ENCODE data around the gene TBX4. TPM values are rescaled to one million over a fixed set of nuclear protein-coding genes. Genes with fewer than 3 reads are reported as not detected.

The TBX4 gene
- total and polyA plus RNA-seq, 2 of the 13 experiments (the other 11 are each of a cell fraction or from before 2014, with no cell fraction given), result 0.11 to 1.1 TPM

DNA sequence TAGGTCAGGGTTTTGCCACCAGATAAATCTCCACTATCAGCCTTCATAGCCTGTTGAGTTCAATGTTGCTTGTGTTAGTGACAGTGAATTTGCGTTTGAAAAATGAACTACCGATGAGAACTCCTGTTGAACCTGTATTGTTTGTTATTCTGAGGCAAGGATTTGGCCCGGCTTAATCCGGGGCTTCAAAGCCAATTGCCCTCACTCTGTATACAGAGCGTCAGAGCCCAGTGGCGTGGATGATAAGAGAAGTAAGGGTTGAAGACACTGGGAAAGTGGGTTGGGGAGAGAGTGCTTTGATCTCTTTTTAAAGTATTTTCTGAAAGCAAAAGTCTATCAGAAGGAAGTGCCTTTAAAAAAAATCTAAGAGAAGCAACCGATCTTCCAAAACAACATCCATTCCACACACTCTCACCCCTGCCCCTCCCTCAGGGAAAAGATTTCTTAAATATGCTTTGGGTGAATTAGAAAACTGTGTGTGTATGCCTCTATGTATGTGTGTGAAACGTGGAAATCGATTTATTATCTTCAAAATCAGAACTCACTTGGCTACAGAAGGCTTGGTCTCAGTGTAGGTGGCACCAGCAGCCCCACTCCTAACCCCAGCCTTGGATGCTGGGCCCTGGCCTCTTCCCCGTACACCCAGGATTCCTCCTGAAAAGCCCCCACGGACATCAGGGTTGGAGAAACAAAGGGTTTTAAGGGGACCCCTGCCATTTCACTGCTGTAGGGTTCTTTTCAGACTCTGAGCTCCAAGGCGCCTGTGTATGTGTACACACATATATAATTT, 8.8 kb downstream of the TBX4 start (continued):
- peak; percentile 71; the same call in 1 of the 2 replicates for TF ChIP-seq ZNF775 (CRISPR knock-in tag; IDR thresholded peaks at IDR 0.05; ENCODE audit: borderline replicate concordance)
- peak; percentile 87 for TF ChIP-seq SKI (IDR thresholded peaks at IDR 0.05; ENCODE audit: partially characterized antibody)
- TF ChIP-seq ZNF644 (CRISPR knock-in tag; IDR thresholded peaks at IDR 0.05; ENCODE audit: low read depth), result peak; percentile 55; the same call in 1 of the 2 replicates
- peak; percentile 99 for TF ChIP-seq ZNF205 (CRISPR knock-in tag; IDR thresholded peaks at IDR 0.05)
- no peak for TF ChIP-seq RARG (CRISPR knock-in tag; IDR thresholded peaks at IDR 0.05; ENCODE audit: low read depth)
- peak; percentile 44; the same call in 1 of the 2 replicates for TF ChIP-seq PRDM15 (CRISPR knock-in tag; IDR thresholded peaks at IDR 0.05)
- TF ChIP-seq HNRNPL (IDR thresholded peaks at IDR 0.05; ENCODE audit: low read depth, low read length), result no peak
- TF ChIP-seq, protein P1, sequence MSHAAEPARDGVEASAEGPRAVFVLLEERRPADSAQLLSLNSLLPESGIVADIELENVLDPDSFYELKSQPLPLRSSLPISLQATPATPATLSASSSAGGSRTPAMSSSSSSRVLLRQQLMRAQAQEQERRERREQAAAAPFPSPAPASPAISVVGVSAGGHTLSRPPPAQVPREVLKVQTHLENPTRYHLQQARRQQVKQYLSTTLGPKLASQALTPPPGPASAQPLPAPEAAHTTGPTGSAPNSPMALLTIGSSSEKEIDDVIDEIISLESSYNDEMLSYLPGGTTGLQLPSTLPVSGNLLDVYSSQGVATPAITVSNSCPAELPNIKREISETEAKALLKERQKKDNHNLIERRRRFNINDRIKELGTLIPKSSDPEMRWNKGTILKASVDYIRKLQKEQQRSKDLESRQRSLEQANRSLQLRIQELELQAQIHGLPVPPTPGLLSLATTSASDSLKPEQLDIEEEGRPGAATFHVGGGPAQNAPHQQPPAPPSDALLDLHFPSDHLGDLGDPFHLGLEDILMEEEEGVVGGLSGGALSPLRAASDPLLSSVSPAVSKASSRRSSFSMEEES (CRISPR knock-in tag; IDR thresholded peaks at IDR 0.05), result peak; percentile 46; the same call in 1 of the 2 replicates
- no peak for TF ChIP-seq ZNF460 (CRISPR knock-in tag; IDR thresholded peaks at IDR 0.05; ENCODE audit: borderline replicate concordance)
- no peak for TF ChIP-seq PAF1 (CRISPR knock-in tag; IDR thresholded peaks at IDR 0.05)
- TF ChIP-seq MIXL1 (CRISPR knock-in tag; IDR thresholded peaks at IDR 0.05), result peak; percentile 51; the same call in 1 of the 2 replicates
- no peak; the same call in 1 of the 2 replicates for TF ChIP-seq ZNF7 (CRISPR knock-in tag; IDR thresholded peaks at IDR 0.05)
- TF ChIP-seq, protein P2, sequence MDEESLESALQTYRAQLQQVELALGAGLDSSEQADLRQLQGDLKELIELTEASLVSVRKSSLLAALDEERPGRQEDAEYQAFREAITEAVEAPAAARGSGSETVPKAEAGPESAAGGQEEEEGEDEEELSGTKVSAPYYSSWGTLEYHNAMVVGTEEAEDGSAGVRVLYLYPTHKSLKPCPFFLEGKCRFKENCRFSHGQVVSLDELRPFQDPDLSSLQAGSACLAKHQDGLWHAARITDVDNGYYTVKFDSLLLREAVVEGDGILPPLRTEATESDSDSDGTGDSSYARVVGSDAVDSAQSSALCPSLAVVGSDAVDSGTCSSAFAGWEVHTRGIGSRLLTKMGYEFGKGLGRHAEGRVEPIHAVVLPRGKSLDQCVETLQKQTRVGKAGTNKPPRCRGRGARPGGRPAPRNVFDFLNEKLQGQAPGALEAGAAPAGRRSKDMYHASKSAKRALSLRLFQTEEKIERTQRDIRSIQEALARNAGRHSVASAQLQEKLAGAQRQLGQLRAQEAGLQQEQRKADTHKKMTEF (CRISPR knock-in tag; IDR thresholded peaks at IDR 0.05), result peak; percentile 65; the same call in 1 of the 2 replicates
- TF ChIP-seq SOX13 (IDR thresholded peaks at IDR 0.05), result peak; percentile 88
- TF ChIP-seq SOX13 (CRISPR knock-in tag; conservative IDR thresholded peaks at IDR 0.05 in 1 of 2, IDR thresholded peaks at IDR 0.05 in 1 of 2), result peak in 1 of 2 experiments; percentile 95; a peak in 2 of 4 replicates
- TF ChIP-seq TCF7L2 (IDR thresholded peaks at IDR 0.05; ENCODE audit: low read depth, low read length), result peak; percentile 91
- TF ChIP-seq ARID2 (CRISPR knock-in tag; IDR thresholded peaks at IDR 0.05; ENCODE audit: borderline replicate concordance), result no peak
- TF ChIP-seq, protein P3, sequence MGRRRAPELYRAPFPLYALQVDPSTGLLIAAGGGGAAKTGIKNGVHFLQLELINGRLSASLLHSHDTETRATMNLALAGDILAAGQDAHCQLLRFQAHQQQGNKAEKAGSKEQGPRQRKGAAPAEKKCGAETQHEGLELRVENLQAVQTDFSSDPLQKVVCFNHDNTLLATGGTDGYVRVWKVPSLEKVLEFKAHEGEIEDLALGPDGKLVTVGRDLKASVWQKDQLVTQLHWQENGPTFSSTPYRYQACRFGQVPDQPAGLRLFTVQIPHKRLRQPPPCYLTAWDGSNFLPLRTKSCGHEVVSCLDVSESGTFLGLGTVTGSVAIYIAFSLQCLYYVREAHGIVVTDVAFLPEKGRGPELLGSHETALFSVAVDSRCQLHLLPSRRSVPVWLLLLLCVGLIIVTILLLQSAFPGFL (CRISPR knock-in tag; IDR thresholded peaks at IDR 0.05), result no peak
- no peak for TF ChIP-seq ZNF891 (CRISPR knock-in tag; IDR thresholded peaks at IDR 0.05)
- TF ChIP-seq FOXA1 (IDR thresholded peaks at IDR 0.05), result no peak
- TF ChIP-seq FOXA1 (CRISPR knock-in tag; IDR thresholded peaks at IDR 0.05), result peak; percentile 92
- TF ChIP-seq ZNF446 (CRISPR knock-in tag; IDR thresholded peaks at IDR 0.05), result no peak
- TF ChIP-seq ZNF24 (IDR thresholded peaks at IDR 0.05), result no peak
- peak; percentile 50 for TF ChIP-seq ZMYM4 (CRISPR knock-in tag; IDR thresholded peaks at IDR 0.05)

Data from HepG2 (cell line).